Activated CD8-positive, alpha-beta memory T cell treated with anti-CD3 and anti-CD28 coated beads for 1 hour (primary cell): ENCODE measurements around the gene RAPGEF3.

Source experiments
- DNase-seq, 2 donors: peaks; one replicate each; pipeline ENCODE4 v3.0.0-alpha.2; 2020; ENCODE audit warnings: low read depth in 1 of 2; ENCODE audit errors: extremely low read depth in 1 of 2

Gene RAPGEF3

GRCh38 chr12:47745485-47746041 is 13.1 kb downstream of the RAPGEF3 start:
- DNase-seq, result no peak

DNA sequence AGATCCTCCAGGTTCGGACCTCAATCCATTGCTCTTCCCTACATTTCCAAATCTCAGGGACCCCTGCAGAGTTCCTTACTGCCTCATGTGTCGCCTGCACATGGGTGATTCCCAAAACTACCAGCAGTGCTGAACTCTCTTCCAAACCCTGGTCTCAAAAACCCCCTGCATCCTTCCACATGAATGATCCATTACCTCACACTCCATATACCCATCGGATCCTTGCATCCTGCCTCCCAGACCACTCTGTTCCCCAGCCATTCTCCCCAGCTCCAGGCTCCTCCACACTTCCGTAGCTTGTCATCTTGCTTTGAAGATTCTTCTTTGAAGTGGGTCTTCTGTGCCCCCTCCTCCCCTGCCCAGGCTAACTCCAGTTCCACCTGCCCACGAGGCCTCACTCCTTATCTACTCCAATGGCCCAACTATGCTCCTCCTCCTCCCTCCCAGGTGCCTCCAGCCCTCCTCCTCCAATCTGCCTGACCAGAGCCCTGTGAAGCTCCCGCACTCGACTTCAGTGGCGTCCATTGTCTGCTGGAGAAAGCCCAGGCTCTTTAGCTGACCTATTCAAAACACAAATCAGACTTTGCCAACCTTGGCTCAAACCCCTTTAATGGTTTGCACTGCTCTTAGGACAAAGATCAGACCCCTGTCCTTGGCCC is 13.8 kb downstream of the RAPGEF3 start:
- no peak for DNase-seq

DNA sequence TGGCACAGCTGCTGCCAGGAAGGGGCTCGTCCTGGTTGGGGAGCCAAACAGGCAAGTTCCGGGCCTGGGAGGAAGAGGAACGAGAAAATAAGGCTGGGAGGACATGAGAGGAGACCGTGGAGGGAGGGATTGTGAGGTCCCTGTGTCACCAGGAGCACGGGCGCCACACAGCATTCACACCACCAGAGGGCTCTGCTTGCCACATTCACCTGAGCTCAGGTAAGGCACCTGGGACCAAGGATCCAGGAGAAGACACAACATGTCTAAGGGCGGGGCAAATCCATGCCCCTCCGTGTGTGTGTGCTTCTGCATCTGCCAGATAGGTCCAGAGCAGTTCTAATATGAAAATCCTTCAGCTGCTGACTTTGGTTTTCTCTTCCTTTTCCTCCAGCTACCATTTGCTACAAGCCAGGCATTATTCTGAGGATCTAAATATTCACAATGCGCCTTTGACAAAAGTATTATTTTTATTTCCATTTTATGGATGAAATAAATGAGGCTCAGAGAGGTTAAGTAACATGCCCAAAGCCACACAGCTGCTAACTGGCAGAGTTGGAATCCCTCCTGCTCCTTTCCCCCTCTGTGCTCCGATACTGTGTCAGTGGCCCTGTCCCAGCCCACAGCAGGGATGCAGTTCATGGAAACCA is 14.6 kb downstream of the RAPGEF3 start:
- peak; percentile 33 to 46 for DNase-seq

- DNase-seq, result no peak
Measured at GRCh38 chr12:47743311-47743860, 15.3 kb downstream of the RAPGEF3 start.

- peak in 1 of 2 donors; percentile 58 for DNase-seq
Measured at GRCh38 chr12:47742253-47742825, 16.3 kb downstream of the RAPGEF3 start.

GRCh38 chr12:47741340-47741703 is 17.4 kb downstream of the RAPGEF3 start:
- peak; percentile 51 to 55 for DNase-seq

DNA sequence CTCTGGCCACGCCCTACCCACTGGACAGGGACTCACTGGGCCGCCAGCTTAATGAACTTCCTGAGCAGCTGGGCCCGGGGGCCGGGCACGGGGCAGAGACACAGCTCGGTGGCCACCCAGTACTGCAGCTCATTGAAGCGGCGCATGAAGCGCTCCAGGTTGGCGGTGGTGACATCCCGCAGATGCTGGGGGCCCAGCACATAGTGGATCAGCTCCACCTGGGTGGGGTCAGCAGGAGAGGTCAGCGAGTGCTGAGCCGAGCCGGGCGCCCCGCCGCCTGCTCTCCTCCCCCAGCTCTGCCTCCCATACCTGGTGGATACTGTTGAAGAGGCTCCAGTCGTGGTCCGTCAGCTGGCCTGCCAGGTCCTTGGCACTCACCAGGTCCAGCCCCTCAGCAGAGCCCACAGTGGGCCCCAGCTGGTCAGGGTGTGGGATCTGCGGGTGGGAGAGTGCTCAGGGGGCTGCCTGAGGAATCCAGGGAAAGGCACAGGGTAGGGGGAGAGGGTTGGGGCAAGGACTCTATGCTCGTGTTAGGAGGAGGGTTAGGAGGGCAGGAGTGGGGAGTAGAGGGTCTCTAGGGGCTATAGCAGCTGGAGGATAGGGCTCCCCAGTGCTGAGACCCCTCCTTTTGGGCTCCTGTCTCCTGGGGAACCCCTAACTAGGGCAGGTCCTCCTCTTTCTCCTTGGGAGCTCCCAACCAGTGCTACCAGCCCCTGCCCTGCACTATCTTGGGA is 17.9 kb downstream of the RAPGEF3 start:
- no peak for DNase-seq

DNA sequence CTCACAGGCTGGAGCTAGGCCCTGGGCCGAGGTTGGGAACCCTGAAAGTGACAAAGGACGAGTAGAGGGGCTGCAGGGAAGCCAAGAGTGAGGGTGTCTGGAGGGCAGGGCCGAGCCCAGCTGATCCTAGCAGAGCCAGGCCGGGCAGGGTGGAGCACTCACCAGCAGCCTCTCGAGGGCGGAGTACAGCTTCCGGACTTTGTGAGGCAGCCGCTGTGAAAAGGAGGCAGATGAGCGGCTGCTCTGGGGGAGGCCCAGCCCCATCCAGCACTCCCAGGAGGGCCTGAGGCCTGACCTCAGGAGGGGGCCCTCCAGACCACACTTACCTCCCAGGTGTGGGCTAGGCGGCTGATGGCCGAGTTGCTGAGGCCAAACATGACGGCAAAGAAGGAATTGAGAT is 18.7 kb downstream of the RAPGEF3 start:
- DNase-seq, result no peak

- DNase-seq, result no peak
Measured at GRCh38 chr12:47739297-47739696, 19.4 kb downstream of the RAPGEF3 start.

DNA sequence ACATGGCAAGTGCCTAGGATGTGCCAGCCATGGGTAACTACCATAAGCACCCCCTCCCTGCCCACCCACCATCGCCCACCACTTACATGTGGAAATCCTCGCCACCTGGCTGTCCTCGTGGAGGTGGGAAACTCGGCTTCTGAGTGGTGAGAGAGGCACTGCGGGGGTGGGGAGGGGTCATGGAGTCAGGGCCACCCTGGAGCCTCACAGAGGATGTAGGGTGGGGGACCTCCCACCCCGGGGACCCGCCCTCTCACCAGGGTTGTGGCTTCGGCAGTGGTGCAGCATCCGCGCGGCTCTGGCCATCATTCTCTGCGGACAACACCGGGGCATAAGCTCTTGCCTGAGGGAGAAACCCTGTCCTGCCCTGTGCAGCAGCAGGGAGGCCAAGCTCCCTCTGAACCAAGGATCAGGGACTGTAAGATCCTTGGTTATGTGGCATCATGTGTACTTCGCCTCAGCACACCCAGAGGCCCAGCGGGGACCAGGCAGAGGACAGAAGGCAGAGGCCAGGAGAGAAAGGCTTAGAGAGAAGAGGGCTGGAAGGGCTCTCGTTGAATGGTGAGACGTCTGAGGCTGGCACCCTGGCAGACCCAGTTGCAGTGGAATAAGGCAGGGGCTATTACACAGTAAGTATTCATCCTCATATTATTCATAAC is 20.6 kb downstream of the RAPGEF3 start:
- no peak for DNase-seq

DNA sequence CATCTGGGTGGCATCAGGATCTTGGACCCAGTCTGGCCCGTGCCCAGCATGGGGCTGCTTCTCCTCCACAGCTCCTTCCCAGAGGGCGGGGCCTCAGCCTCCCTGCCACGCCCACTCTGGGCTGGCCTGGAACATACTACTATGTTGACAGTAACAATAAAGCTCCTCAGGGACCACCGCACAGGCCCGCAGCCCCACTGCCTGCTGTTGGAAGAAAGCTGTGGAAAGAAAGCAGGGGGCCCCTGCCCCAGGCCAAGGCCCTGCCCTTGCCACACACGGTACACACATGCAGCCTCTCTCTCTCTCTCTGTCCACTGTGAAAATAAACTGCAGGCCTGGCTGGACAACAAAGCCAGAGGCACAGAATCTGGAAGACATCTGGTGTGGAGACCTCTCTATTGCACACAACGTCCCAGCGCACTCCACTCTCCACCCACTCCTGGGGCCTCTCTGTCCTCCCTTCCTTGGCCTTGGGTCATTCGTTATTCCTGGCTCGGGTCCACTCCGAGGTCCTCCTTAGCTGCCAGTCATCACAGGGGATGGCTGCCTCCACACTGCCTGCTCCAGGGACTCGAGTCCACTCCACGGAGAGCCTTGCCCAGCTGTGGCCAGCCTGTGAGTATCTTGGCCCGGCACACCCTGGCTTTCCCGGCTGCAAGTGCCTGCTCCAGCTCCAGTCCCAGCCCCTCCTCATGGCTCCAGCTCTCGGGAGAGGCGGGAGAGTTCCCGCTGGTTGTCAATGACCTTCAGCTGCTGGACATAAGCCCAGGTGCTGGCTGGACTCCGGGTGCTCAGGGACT is 21.6 kb downstream of the RAPGEF3 start:
- no peak for DNase-seq

DNA sequence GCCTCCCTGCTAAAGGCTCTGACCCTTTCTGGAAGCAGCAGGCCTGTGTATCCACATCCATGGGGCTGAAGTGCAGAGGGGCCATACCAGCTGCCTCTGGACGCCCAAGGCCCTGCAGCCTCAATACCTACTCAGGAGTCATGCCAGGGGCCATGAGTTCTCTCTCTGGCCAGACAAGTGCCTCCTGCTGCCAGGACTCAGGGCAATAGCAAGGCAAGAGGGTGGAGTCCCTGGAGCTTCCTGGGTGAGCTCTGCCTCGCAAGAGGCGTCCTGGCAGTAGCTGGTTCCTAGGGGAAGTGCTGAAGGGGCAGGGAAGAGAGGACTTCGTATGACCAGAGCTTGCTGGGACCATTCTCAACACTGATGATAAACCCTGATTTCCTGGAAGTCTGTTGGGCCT is 22.5 kb downstream of the RAPGEF3 start:
- DNase-seq, result no peak

DNA sequence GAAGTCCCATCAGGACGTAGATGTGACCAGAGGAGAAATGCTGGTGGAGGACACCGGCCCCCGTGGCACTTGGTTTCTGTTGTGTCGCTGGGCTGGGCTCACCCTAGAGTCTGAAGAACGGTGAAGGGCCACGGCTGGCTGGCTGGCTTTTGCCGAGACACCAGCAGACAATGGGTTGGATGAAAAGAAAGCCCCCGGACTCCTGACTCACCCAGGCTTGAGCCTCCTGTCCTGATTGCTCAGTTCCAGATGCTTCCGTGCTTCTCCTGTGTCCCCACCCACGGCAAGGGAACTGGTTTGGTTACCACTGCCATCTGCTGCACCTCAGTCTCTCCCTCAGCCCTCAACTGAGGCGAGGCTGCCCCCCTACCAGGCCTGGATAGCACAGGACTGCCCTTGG is 23.0 kb downstream of the RAPGEF3 start:
- DNase-seq, result no peak

- no peak for DNase-seq
Measured at GRCh38 chr12:47734725-47735480, 23.8 kb downstream of the RAPGEF3 start.

- DNase-seq, result no peak
Measured at GRCh38 chr12:47733142-47733541, 25.5 kb downstream of the RAPGEF3 start.

GRCh38 chr12:47732504-47732903 is 26.2 kb downstream of the RAPGEF3 start:
- no peak for DNase-seq

DNA sequence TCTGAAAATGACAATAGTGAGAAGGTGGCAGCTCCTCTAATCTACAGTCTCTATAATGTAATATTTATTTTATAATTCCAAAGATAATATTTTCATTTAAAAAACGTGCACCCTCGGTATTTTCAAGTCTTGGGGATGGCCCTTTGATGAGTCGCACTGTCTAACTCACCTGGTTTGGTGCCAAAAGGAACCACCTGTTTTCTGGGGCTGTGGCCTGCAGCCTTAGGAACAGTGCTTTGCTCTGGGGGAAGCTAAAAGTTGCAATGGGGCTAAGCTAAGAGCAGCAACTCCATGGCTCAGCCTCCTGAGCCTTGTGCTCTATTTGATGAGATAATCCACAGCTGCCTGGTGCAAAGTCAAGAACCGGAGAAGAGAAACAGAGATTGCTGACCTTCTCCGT is 27.0 kb downstream of the RAPGEF3 start:
- no peak for DNase-seq

DNA sequence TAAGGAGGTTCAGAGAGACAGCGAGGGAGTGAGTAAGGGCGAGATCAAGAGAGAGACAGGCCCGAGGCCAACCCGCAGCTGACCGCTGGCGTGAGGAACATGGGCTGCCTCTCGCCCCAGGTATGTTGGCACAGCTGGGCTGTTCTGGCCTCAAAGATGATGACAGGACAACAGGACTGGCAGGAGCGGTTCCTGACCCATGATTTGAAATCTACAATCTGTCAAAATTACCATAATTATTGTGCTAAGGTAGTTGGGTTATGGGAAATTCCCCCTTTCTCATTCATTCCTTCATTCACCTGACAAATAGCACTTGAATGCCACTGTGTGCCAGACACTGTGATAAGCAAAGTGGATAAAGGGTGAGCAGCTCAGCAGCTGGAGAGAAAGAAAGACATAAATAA is 28.3 kb downstream of the RAPGEF3 start:
- no peak for DNase-seq

DNA sequence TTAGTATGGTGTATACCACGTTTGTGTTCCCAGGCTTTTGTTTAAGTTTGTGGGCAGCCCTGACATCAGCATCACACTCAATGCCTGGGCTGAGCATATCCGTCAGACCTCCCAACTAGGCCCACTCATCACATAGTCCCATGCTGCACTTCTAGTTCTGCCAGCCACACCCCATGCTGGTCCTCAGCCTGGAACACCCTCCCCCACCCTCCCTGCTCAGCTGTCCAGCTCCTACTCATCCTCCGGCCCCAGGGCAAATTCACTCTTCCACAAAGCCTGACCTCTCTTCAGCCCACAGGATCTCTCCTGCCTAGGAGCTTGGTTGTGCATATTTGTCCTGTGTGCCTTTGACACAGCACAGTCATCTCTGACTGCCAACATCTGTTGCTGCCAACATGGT is 29.4 kb downstream of the RAPGEF3 start:
- no peak for DNase-seq
